ENCODE measurements around the gene TRIM47.

DNA sequence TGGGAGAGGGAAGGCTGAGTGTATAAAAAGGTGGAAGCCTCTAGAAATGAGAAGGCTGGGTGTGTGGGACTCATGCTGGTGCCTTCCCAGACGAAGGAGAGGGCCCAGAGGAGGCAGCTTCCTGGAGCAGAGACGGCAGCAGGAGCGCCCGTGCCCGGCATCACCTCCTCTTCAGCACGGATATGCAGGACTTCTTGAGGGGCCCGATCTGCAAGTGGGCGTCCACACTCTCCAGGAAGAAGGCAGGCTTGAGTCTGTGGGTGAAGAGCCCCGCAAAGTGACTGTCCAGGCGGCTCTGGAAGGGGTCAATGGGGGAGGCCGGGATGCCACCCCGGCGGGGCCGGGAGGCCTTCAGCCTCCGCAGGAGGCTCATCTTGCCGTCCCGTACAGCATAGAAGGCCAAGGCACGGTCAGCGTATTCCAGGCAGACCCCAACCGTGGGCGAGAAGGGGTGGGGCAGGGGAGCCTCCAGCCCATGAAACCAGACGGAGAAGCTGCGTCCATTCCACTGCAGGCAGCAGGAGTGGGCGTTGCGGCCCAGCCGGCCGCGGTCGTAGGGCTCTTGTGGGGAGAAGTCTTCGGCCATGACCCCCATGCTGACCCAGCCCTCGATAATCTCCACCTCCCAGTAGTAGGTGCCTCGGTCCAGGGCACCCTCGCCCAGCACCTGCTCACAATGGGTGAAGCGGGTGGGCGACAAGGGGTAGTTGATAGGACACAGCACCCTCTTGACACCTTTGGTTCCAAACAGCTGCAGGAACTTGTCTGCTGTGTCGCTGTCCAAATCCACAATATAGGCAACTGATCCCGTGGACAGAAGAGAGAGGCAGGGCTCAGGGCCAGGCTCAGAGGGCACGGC, 3.8 kb downstream of the TRIM47 start:
- TF ChIP-seq, protein P1, sequence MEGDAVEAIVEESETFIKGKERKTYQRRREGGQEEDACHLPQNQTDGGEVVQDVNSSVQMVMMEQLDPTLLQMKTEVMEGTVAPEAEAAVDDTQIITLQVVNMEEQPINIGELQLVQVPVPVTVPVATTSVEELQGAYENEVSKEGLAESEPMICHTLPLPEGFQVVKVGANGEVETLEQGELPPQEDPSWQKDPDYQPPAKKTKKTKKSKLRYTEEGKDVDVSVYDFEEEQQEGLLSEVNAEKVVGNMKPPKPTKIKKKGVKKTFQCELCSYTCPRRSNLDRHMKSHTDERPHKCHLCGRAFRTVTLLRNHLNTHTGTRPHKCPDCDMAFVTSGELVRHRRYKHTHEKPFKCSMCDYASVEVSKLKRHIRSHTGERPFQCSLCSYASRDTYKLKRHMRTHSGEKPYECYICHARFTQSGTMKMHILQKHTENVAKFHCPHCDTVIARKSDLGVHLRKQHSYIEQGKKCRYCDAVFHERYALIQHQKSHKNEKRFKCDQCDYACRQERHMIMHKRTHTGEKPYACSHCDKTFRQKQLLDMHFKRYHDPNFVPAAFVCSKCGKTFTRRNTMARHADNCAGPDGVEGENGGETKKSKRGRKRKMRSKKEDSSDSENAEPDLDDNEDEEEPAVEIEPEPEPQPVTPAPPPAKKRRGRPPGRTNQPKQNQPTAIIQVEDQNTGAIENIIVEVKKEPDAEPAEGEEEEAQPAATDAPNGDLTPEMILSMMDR (IDR thresholded peaks at IDR 0.05; ENCODE audit: insufficient read depth, low read length, poor library complexity, severe bottlenecking), result no peak
- TF ChIP-seq EZH2phosphoT487 (conservative IDR thresholded peaks at IDR 0.05; ENCODE audit: low read length), result no peak

Data from SU-DHL-6 (cell line).